Stimulated activated CD4-positive, alpha-beta T cell treated with anti-CD3 and anti-CD28 coated beads, Interleukin-1b, Interleukin-23, amount 100 ng/mL, for 24 hours (primary cell): ENCODE results near the gene NCAM1.

Source experiments
- DNase-seq, 4 experiments: peaks; one replicate each; pipeline ENCODE4 v3.0.0-alpha.2; 2020; ENCODE audit warnings: low read depth in 4 of 4, low spot score in 1 of 4

Gene NCAM1

GRCh38 chr11:113272927-113273615 lies 311.9 kb downstream of the NCAM1 start:
- no peak for DNase-seq

GRCh38 chr11:113273720-113274119 lies 312.5 kb downstream of the NCAM1 start:
- no peak for DNase-seq

GRCh38 chr11:113274713-113275582 lies 313.7 kb downstream of the NCAM1 start:
- DNase-seq: no peak

GRCh38 chr11:113275602-113276001 lies 314.4 kb downstream of the NCAM1 start:
- DNase-seq: no peak

GRCh38 chr11:113276466-113276865 lies 315.2 kb downstream of the NCAM1 start:
- no peak for DNase-seq

- DNase-seq: no peak
Measured at GRCh38 chr11:113277907-113278306, 316.7 kb downstream of the NCAM1 start.

GRCh38 chr11:113278481-113278880 lies 317.3 kb downstream of the NCAM1 start:
- no peak for DNase-seq

- DNase-seq: no peak
Measured at GRCh38 chr11:113278925-113279324, 317.7 kb downstream of the NCAM1 start.

- DNase-seq: no peak
Measured at GRCh38 chr11:113279591-113279990, 318.4 kb downstream of the NCAM1 start.

GRCh38 chr11:113281052-113281725 lies 320.0 kb downstream of the NCAM1 start:
- DNase-seq: no peak

GRCh38 chr11:113282898-113283437 lies 321.7 kb downstream of the NCAM1 start:
- no peak for DNase-seq

- no peak for DNase-seq
Measured at GRCh38 chr11:113283881-113284280, 322.7 kb downstream of the NCAM1 start.

- DNase-seq: no peak
Measured at GRCh38 chr11:113286009-113286408, 324.8 kb downstream of the NCAM1 start.

- no peak for DNase-seq
Measured at GRCh38 chr11:113286509-113287497, 325.6 kb downstream of the NCAM1 start.

- no peak for DNase-seq
Measured at GRCh38 chr11:113287801-113288200, 326.6 kb downstream of the NCAM1 start.

GRCh38 chr11:113288286-113288863 lies 327.2 kb downstream of the NCAM1 start:
- DNase-seq: no peak

GRCh38 chr11:113289431-113290187 lies 328.4 kb downstream of the NCAM1 start:
- DNase-seq: peak in 3 of 4 experiments; percentile 42 to 53 (median 49)

- no peak for DNase-seq
Measured at GRCh38 chr11:113293936-113294335, 332.7 kb downstream of the NCAM1 start.

GRCh38 chr11:113295993-113296392 lies 334.8 kb downstream of the NCAM1 start:
- no peak for DNase-seq
